Endothelial cell (in vitro differentiated cells): ENCODE measurements around the gene CSGALNACT2. TPM values are rescaled to one million over a fixed set of nuclear protein-coding genes. Genes with fewer than 3 reads are reported as not detected.

ENCODE experiments used
- DNase-seq: peaks from one replicate; pipeline ENCODE4 v3.0.0; 2021; ENCODE audit warnings: low spot score
- H3K27ac Mint-ChIP-seq: one replicate; pipeline ENCODE4 v1.8.0; 2021; ENCODE audit warnings: mixed read lengths, inconsistent platforms; ENCODE audit not compliant: unreplicated experiment
- H3K27me3 Mint-ChIP-seq: one replicate; pipeline ENCODE4 v1.8.0; 2021; ENCODE audit warnings: mild to moderate bottlenecking, moderate library complexity, mixed read lengths, inconsistent platforms; ENCODE audit not compliant: unreplicated experiment
- H3K36me3 Mint-ChIP-seq: one replicate; pipeline ENCODE4 v1.8.0; 2021; ENCODE audit warnings: mild to moderate bottlenecking, low read depth, mixed read lengths, inconsistent platforms; ENCODE audit not compliant: unreplicated experiment
- H3K4me1 Mint-ChIP-seq: one replicate; pipeline ENCODE4 v1.8.0; 2021; ENCODE audit warnings: mild to moderate bottlenecking, mixed read lengths, inconsistent platforms; ENCODE audit not compliant: unreplicated experiment
- H3K4me3 Mint-ChIP-seq: one replicate; pipeline ENCODE4 v1.8.0; 2021; ENCODE audit warnings: mild to moderate bottlenecking, mixed read lengths, inconsistent platforms; ENCODE audit not compliant: unreplicated experiment
- H3K9me3 Mint-ChIP-seq: one replicate; pipeline ENCODE4 v1.8.0; 2021; ENCODE audit warnings: mixed read lengths, inconsistent platforms; ENCODE audit not compliant: unreplicated experiment
- total RNA-seq: library from RNA; stranded (reverse); fragmentation: NEBNext Ultra II Directional; extraction: Animal tissue kit (Norgen Biotek cat#: 25700); gene quantifications from one replicate; pipeline ENCODE4 v1.2.1, GENCODE V29; 2021; ENCODE audit not compliant: unreplicated experiment
- TF ChIP-seq, protein P1 (sequence below): fragments of 200-600 bp; sonication (generic); IDR thresholded peaks from one replicate; pipeline ENCODE4 v1.5.0; 2021; ENCODE audit warnings: antibody characterized with exemption; ENCODE audit not compliant: unreplicated experiment

CSGALNACT2 gene
- total RNA-seq, 1 donor from 2014 or later = 3.8 TPM

DNA sequence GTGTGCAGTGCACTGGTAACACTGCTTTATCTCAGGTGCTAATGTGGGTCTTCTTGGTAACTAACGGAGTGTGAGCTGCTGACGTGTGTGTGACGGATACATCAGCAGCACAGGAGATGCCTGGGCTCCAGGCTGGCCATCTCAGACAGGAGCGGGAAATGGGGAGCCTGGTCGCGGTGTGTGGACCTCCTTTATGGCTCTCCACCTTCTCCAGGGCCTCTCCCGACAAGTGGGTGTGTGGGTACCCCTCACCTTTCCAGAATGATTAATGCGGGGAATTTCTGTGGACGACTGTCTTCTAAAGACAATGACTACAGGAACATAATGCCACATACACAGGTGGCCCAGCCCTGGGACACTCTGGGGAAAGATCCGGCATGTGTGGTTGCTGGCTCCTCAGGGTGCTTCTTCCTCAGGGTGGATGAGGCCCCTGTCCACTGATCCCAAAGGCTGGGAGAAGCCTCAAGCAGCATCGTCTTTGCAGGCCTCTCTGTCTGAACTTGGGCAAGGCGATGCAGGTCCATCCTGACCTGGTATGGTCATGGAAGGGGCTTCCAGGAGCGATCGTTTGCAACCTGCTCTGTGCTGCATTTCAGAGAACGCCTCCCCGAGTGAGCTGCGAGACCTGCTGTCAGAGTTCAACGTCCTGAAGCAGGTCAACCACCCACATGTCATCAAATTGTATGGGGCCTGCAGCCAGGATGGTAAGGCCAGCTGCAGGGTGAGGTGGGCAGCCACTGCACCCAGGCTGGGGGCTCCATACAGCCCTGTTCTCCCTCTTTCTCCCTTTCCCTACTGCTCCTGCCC is 20.3 kb upstream of the CSGALNACT2 start:
- peaks cover 13% of the 10 kb centered on the region for H3K27me3 Mint-ChIP-seq
- H3K4me3 Mint-ChIP-seq = no peak overlapping the region
- H3K4me1 Mint-ChIP-seq = no peaks in the 10 kb centered on the region
- no peaks in the 10 kb centered on the region for H3K36me3 Mint-ChIP-seq
- no peaks in the 10 kb centered on the region for H3K9me3 Mint-ChIP-seq
- TF ChIP-seq, protein P1, sequence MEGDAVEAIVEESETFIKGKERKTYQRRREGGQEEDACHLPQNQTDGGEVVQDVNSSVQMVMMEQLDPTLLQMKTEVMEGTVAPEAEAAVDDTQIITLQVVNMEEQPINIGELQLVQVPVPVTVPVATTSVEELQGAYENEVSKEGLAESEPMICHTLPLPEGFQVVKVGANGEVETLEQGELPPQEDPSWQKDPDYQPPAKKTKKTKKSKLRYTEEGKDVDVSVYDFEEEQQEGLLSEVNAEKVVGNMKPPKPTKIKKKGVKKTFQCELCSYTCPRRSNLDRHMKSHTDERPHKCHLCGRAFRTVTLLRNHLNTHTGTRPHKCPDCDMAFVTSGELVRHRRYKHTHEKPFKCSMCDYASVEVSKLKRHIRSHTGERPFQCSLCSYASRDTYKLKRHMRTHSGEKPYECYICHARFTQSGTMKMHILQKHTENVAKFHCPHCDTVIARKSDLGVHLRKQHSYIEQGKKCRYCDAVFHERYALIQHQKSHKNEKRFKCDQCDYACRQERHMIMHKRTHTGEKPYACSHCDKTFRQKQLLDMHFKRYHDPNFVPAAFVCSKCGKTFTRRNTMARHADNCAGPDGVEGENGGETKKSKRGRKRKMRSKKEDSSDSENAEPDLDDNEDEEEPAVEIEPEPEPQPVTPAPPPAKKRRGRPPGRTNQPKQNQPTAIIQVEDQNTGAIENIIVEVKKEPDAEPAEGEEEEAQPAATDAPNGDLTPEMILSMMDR = no peak
- H3K27ac Mint-ChIP-seq = no peak overlapping the region
- DNase-seq = no peak

GRCh38 chr10:43118631-43119415 is 19.4 kb upstream of the CSGALNACT2 start:
- no peak overlapping the region for H3K27ac Mint-ChIP-seq
- H3K4me1 Mint-ChIP-seq = no peaks in the 10 kb centered on the region
- no peaks in the 10 kb centered on the region for H3K36me3 Mint-ChIP-seq
- peaks cover 13% of the 10 kb centered on the region for H3K27me3 Mint-ChIP-seq
- no peaks in the 10 kb centered on the region for H3K9me3 Mint-ChIP-seq
- no peak overlapping the region for H3K4me3 Mint-ChIP-seq
- DNase-seq = no peak
- TF ChIP-seq, protein P1 = no peak

DNA sequence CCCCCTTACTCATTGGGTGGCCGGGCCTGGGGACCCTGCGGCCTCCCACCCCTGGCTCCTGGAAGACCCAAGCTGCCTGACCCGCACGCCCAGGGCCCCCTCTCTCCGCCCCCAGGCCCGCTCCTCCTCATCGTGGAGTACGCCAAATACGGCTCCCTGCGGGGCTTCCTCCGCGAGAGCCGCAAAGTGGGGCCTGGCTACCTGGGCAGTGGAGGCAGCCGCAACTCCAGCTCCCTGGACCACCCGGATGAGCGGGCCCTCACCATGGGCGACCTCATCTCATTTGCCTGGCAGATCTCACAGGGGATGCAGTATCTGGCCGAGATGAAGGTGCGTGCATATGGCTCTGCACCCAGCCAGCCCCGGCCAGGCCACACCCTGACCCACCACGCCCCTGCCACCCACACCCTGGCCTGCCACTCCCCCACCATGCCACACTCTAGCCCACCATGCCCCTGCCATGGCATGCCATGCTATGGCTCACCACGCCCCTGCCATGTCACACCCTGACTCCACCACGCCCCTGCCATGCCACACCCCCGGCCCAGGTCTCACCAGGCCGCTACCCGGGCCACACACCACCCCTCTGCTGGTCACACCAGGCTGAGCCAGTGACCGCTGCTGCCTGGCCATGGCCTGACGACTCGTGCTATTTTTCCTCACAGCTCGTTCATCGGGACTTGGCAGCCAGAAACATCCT is 18.7 kb upstream of the CSGALNACT2 start:
- Mint-ChIP-seq H3K4me3 (no peak overlapping the region), H3K9me3 (no peaks in the 10 kb centered on the region), H3K4me1 (no peaks in the 10 kb centered on the region), H3K36me3 (no peaks in the 10 kb centered on the region), H3K27me3 (peaks cover 13% of the 10 kb centered on the region), H3K27ac (no peak overlapping the region)
- TF ChIP-seq, protein P1 = no peak
- no peak for DNase-seq

- Mint-ChIP-seq H3K27ac (no peak overlapping the region), H3K9me3 (no peaks in the 10 kb centered on the region), H3K4me1 (no peaks in the 10 kb centered on the region), H3K36me3 (no peaks in the 10 kb centered on the region), H3K27me3 (peaks cover 13% of the 10 kb centered on the region), H3K4me3 (no peak overlapping the region)
- DNase-seq = no peak
- TF ChIP-seq, protein P1 = no peak
Observed at GRCh38 chr10:43120116-43120928, 17.9 kb upstream of the CSGALNACT2 start.
